Mucosa of descending colon (tissue), 3 donors: ENCODE data around the gene PDLIM5. TPM values are rescaled to one million over a fixed set of nuclear protein-coding genes. Genes with fewer than 3 reads are reported as not detected.

Experiments
- ATAC-seq: fragments of 200-7000 bp; cut with Tn5 transposase; one replicate; pipeline ENCODE4 v1.9.1; 2020; ENCODE audit warnings: mild to moderate bottlenecking, moderate library complexity
- DNase-seq, 3 donors: peaks; one replicate each; pipeline ENCODE4 v3.0.0-alpha.2; 2020
- H3K36me3 ChIP-seq: fragments of 200-600 bp; one replicate; pipeline ENCODE4 v1.8.0; 2021; ENCODE audit warnings: low read depth, mild to moderate bottlenecking
- H3K4me1 ChIP-seq: fragments of 200-600 bp; one replicate; pipeline ENCODE4 v1.8.0; 2021; ENCODE audit warnings: low read depth, mild to moderate bottlenecking
- H3K4me3 ChIP-seq: fragments of 200-600 bp; one replicate; pipeline ENCODE4 v1.8.0; 2021; ENCODE audit warnings: mild to moderate bottlenecking
- H3K9me3 ChIP-seq: fragments of 200-600 bp; one replicate; pipeline ENCODE4 v1.8.0; 2021; ENCODE audit warnings: mild to moderate bottlenecking
- intact Hi-C, 2 donors: fragments of 100-400 bp; cut with DNase I in 1 of 2; cut with micrococcal nuclease in 1 of 2; formaldehyde crosslinking; loops; one replicate each; pipeline versions ENCODE4 v1.11.0 to v1.11.1; 2022; cut with DNase I, micrococcal nuclease
- total RNA-seq, 3 donors: library from RNA; stranded (reverse); fragmentation: NEBNext Ultra II Directional in 2 of 3; extraction: Animal tissue kit (Norgen Biotek cat#: 25700) in 2 of 3; gene quantifications; one replicate each; pipeline versions ENCODE4 v1.2.1 to v1.2.4, GENCODE V29; 2021 to 2023
- TF ChIP-seq, protein P1 (sequence below): fragments of 200-600 bp; IDR thresholded peaks from one replicate; pipeline ENCODE4 v1.8.0; 2022; ENCODE audit warnings: antibody characterized with exemption, mild to moderate bottlenecking
- donor health status: DM: no; HTN: no; CAD: no; lungs with moderate emphysema.
- donor health status: DM: no; HTN: no; CAD: no.
- donor health status: DM: no; HTN: yes; CAD: no.

Gene PDLIM5
- total RNA-seq, 3 donors from 2014 or later = 137 to 183 (median 160) TPM

DNA sequence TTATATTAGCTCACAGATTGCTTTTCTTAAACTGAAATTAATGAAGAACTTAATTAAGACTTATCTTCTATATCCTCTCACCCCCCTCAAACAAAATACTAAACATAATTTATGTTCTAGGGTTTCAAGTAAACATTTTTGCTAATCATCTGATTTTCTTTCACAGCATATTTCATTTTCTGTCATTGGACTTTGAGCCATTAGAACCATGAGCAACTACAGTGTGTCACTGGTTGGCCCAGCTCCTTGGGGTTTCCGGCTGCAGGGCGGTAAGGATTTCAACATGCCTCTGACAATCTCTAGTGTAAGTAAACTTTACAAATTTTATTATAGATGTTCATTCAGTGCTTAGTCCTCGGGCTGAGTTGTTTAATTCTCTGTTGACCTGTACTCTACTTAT is 3.3 kb downstream of the PDLIM5 start:
- Histone ChIP-seq H3K4me3 (peak overlapping the region; percentile 9), H3K9me3 (no peaks in the 10 kb centered on the region), H3K4me1 (peaks cover 40% of the 10 kb centered on the region), H3K36me3 (no peaks in the 10 kb centered on the region)
- TF ChIP-seq, protein P1, sequence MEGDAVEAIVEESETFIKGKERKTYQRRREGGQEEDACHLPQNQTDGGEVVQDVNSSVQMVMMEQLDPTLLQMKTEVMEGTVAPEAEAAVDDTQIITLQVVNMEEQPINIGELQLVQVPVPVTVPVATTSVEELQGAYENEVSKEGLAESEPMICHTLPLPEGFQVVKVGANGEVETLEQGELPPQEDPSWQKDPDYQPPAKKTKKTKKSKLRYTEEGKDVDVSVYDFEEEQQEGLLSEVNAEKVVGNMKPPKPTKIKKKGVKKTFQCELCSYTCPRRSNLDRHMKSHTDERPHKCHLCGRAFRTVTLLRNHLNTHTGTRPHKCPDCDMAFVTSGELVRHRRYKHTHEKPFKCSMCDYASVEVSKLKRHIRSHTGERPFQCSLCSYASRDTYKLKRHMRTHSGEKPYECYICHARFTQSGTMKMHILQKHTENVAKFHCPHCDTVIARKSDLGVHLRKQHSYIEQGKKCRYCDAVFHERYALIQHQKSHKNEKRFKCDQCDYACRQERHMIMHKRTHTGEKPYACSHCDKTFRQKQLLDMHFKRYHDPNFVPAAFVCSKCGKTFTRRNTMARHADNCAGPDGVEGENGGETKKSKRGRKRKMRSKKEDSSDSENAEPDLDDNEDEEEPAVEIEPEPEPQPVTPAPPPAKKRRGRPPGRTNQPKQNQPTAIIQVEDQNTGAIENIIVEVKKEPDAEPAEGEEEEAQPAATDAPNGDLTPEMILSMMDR = no peak
- ATAC-seq = peak; percentile 48
- intact Hi-C loops = no loop called here
- DNase-seq = peak; percentile 75 to 80 (median 80)

GRCh38 chr4:94457692-94458106 is 6.0 kb downstream of the PDLIM5 start:
- TF ChIP-seq, protein P1 = no peak
- Histone ChIP-seq H3K4me1 (peaks cover 52% of the 10 kb centered on the region), H3K36me3 (no peaks in the 10 kb centered on the region), H3K9me3 (no peaks in the 10 kb centered on the region), H3K4me3 (no peak overlapping the region)
- intact Hi-C loops = no loop called here
- DNase-seq = no peak
- no peak for ATAC-seq

- TF ChIP-seq, protein P1 = no peak
- DNase-seq (no peak), ATAC-seq (no peak)
- Histone ChIP-seq H3K36me3 (no peaks in the 10 kb centered on the region), H3K9me3 (no peaks in the 10 kb centered on the region), H3K4me1 (peaks cover 49% of the 10 kb centered on the region), H3K4me3 (no peak overlapping the region)
- intact Hi-C loops = no loop called here
Measured at GRCh38 chr4:94458682-94459081, 6.9 kb downstream of the PDLIM5 start.

DNA sequence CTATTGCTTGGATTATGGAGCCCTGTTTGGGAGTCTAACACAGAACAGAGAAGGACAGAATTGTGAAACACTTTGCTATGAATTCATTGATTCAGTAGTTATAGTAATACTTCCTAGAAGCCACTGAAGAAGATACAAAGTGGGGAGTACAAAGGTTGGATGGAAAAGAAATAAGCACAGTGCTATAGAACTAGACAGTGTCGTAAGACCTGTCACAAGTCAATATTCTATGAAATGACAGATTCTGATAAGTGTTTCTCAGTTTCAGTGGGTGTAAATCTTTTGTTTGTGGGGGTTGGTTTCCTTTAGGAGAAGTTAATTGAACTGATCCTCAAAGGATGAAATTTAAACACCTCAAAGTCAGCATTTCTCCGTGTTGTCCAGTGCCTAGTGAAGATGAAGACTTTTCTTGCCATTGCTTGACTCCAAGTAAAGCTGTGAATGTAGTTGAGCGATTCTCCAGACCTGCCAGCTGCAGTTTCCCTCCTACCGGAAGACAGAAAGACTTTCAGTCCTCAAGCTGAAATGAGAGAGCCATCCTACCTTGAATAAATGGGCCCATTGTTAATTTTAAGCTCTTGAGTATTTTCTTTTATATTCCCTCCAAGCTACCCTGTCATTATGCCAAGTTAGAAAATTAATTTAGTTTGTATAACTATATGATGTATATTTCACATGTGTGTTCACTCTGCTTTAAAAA is 7.9 kb downstream of the PDLIM5 start:
- Histone ChIP-seq H3K36me3 (no peaks in the 10 kb centered on the region), H3K4me3 (no peak overlapping the region), H3K9me3 (no peaks in the 10 kb centered on the region), H3K4me1 (peaks cover 42% of the 10 kb centered on the region)
- ATAC-seq (no peak), DNase-seq (no peak)
- TF ChIP-seq, protein P1 = no peak
- intact Hi-C loops = no loop called here

- H3K4me1 ChIP-seq = peaks cover 38% of the 10 kb centered on the region
- TF ChIP-seq, protein P1 = no peak
- ATAC-seq (peak; percentile 49), DNase-seq (no peak)
- H3K36me3 ChIP-seq = no peaks in the 10 kb centered on the region
- H3K9me3 ChIP-seq = no peaks in the 10 kb centered on the region
- intact Hi-C loops = no loop called here
- H3K4me3 ChIP-seq = no peak overlapping the region
Measured at GRCh38 chr4:94461506-94461905, 9.8 kb downstream of the PDLIM5 start.
